GM10847 (cell line): ENCODE data around the gene SPOCD1.

Experiments
- POLR2A ChIP-seq: IDR thresholded peaks from 2 replicates; pipeline ENCODE4 v1.6.1; 2011; ENCODE audit not compliant: insufficient read length; ENCODE audit errors: extremely low read depth

Gene SPOCD1

DNA sequence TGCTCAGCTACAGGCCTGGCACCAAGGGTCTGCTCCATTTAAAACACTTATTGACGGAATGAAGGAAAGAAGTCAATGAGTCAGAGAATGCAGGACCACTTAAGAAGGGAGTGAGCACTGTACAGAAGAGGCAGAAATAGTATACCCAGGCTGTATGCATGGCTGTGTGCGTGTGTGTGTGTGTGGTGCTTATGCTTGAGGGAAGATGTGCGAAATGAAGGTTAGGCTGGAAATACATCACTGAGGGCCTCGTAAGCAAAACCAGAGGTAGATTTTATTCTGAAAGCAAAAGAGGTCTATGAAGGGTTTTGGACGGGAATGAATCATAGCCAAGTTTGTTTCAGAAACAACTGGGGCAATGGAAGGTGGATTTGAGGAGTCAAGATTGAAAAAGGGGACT, 42.0 kb downstream of the SPOCD1 start:
- TF ChIP-seq POLR2A, result no peak

DNA sequence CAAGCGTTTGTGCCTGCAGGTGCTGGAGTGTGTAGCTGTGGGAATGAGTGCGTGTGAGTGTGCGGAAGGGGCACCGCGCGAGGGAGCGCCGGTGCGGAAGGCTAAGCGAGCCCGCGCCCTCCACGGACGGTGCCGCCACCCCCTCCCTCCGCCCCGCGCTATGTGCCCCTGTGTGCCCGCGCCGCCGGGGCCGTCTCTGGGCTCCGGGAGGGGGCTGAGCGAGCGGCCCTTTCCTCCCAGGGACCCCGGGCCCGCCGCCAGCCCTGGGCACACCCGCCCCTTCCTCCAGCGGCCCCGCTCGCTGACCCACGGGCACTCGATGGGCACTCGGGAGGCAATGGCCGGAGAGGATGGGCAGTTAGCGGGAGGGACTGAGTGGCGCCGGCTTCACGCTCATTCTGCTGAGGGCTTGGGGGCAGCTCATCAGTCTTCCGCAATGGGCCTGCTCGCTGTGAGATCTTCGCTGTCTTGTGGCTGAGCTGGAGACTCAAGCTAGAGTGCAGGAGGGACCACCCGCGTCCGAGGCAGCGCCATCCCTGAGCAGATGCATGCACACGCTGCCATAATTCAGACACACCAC, 43.1 kb downstream of the SPOCD1 start:
- TF ChIP-seq POLR2A, result no peak

DNA sequence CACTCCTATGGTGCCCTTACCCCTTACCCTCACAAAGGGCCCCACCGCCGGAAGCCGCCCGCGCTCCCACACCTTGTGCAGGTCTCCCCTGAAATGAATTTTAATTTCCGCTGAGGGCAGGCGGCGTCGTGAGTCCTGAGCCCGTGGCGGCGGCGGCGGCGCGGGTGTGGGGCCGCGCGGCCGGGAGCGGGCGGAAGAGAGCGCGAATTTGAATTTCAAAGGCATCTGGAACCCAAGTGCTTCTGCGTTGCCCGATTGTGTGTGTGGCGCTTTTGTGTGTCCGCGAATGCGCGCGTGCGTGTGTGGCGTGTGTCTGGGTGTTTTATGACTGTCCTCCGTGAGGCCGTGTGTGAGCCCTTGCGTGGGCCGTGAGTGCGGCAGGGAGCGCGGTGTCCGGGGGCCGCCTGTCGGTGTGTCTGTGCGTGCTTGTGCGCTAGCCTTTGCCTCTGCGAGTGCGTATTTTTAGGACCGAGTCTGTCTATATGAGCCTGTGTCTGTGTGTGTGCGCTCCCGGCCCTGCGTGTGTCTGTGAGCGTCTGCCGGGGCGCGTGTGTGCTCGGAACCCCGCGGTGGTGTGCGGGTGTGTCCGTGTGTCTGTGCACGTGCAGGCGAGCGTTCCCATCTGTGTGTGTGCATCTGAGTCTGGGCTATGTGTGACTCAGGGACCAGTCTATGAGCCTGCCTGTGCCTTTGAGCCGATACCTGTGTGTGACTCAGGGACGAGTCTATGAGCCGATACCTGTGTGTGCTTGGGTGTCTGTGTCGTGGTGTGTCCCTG, 43.7 kb downstream of the SPOCD1 start:
- TF ChIP-seq POLR2A, result no peak

DNA sequence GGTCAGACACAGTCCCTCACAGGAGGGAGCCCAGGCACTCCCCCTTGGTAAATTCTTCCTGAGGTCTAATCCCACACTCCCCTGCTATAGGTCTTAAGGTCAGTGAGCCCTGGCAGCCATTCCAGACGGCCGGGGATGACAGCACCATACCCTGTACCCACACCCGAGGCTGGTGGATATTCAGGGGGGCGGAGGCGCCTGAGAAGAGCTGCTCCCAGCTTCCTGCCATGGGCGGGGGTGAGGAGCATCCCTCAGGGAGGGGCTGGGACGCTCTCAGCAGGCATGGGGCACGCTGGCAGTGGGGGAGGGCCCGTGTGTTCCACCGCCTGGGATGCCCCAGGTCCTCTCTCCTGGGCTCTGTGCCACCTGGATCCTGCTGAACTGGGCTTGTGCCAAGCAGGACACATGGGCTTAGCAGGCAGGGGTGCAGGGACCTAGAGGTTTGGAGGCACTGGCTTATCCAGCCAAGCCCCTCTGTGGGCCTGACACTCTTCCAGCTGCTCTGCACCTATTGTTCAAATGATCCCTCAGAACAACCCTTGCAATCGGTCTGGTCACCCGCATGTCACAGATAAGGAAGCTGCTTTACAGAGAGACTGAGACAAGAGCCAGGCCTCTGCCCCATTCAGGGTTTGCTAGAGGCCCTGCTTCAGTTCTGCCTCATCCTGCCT, 46.0 kb downstream of the SPOCD1 start:
- no peak for TF ChIP-seq POLR2A

DNA sequence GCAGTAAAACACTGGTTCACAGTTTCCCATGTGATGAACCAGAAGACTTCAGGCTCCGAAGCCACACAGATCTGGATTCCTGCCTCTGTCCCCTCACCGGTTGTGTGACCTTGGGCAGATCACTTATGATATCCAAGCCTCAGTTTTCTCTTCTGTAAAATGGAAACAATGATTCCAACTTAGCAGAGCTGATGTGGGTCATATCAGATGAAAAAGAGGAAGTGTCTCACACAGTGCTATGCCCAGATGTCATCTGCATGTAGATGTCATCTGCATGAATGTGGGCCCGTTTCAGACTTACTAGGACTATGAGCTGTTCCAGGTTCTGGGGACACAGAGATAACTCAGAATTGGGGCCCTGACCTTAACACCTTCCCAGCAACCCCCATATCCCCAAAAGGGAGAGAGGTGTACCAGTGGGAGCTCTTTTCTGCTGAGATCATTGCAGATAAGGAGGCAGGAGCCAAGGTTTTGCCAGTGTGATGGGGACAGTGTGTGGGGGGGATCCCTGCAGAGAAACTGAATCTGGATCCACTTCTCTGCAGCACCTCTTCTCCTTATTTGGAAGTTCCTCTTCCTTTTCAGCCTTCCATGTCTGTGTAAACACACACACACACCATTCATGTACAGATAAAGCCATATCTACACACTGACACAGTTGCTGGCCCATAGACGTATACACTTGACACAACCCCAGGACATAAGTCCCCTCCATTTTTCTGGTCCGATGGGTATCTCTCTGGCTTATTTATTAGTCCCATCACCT, 46.7 kb downstream of the SPOCD1 start:
- no peak for TF ChIP-seq POLR2A

DNA sequence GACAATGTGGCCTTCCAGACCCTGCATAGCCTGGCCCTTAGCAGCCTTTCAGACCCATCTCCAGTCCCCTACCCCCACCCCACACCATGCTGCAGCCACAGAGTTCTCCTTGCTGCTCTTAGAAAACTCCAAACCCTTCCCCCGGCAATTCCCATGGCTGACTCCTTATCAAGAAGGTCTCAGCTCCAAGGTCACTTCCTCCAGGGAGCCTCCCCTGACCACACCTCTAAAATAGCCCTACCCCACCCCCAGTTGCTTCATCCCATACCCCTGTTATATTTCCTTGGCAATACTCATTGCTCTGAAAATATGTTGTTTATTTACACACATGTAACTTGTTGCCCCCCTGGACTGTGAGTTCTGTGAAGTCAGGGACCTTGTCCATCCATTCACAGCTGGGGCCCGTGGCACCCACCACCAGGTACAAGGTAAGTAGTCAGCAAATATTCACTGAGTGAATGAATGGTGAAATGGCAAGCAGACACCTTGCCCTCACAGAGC, 47.4 kb downstream of the SPOCD1 start:
- no peak for TF ChIP-seq POLR2A

DNA sequence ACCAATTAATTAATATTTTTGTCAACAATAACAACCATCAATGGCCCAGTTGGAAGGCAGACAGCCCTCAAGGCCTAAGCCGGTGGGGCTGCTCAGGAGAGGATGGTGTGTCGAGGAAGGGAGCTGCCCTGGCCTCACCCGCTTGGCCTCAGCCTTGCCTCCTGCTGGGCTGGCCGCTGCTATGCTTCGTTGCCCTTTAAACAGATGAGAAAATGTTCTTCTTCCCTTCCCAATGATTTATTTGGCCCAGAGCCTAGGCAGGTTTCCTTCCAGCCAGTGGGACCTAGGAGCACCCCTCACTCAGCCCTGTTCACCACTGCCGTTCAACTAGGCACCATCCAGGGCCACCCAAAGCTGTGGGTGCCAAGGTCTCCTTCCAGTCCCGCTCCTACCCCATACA, 48.6 kb downstream of the SPOCD1 start:
- no peak for TF ChIP-seq POLR2A

DNA sequence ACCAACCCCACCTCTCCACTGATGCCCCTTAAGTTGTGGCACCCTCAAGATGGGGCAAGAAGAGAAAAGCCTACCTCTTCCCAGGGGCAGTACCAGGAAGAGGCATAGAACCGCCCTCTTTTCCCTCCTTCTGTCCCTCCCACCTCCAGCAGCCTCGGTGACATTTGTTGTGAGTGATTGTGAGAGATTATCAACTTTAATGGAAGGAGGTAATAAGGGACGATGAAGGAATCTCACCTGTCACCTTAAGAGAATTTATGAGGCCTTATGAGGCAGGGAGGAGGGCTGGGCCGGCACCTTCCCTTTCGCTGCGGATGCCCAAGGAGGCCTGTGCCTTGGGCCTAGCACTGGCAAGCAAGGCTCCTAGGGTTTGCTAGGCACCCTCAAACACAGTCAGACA, 50.3 kb downstream of the SPOCD1 start:
- no peak for TF ChIP-seq POLR2A

DNA sequence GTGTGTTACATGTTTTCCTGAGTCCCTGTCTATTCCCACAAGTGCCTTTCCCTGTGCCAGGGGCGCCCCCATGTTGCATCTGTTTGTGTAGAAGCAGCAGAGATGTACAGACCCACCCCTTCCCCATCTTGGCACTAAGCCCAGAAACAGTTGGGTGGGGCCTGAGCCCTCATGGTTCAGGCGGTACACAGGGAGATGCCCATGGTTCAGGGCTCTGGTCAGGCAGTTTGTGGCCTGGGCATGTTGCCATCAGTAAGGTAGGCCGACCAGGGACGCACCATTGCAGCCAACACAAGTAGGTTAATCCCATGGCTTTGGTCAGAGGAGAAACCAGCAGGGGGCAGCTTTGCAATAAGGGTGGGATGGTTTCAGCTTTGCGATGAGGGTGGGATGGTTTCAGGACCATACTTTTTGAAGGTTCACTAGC, 50.8 kb downstream of the SPOCD1 start:
- TF ChIP-seq POLR2A, result no peak

DNA sequence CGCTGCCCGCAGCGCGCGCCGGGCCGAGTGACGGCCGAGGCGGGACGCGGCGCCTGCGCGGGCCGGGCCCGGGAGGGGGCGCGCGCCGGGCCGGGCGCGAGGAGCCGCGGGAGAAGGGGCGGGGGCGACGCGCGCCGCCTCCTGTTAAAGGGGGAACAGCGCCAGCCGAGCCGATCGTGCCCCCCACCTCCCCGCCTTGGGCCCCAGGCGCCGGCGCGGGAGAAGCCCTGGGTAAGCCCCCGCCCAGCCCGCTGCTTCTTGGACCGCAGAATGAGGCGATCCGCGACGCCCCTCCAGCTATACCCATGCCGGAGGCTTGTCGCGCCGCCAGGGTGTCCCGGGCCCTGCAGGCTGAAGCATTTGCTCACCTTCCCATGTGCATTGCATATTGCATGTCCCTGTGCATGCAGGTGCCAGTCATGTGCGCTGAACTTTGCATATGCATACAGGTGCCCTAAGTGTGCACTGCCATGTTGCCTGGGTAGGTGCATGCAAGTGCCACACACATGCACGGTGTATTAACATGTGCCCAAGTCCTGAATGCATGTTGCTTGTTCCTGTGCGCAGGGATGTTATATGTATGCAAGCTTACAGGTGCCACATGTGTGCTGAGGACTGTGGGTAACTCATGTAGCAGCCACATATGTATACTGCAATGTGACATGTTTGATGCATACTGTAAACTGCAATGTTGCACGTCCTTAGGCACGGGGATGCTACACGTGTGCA, 51.3 kb downstream of the SPOCD1 start, which contains the start of gene ADGRB2:
TSS of gene ADGRB2 (minus strand) at position 29 of the 729 bp plus-strand sequence. CDS start 7,119 bp downstream, outside the sequence.
- no peak for TF ChIP-seq POLR2A

DNA sequence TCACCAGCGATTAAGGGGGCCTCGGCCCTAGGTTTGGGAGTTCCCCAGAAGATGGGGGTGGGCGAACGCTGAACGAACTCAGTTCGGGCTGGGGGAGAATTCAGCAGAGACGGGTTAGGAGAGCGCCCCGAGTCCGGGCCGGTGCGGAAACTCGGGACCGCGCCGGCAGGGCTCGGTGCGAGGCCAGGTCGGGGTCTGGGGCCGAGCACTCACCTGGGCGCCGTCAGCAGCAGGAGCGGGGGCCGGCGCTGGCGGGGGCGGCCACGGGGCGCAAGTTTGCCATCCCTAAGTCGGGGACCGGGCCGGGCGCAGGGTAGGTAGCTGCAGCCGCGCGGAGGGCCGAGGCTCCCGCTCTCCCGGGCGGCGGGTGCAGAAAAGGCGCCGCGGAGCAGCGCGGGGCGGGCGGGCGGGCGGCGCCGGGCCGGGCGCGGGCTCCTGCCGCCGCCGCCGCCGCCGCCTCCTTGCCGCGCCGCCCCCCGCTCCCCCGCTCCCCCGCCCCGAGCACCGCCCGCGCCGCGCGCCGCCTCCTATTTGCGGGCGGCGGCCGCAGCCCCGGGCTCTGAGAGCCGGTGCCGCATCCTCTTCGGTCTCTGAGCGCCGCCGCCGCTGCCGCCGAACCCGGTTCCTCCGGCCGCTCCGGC, 52.0 kb downstream of the SPOCD1 start:
- TF ChIP-seq POLR2A, result no peak

DNA sequence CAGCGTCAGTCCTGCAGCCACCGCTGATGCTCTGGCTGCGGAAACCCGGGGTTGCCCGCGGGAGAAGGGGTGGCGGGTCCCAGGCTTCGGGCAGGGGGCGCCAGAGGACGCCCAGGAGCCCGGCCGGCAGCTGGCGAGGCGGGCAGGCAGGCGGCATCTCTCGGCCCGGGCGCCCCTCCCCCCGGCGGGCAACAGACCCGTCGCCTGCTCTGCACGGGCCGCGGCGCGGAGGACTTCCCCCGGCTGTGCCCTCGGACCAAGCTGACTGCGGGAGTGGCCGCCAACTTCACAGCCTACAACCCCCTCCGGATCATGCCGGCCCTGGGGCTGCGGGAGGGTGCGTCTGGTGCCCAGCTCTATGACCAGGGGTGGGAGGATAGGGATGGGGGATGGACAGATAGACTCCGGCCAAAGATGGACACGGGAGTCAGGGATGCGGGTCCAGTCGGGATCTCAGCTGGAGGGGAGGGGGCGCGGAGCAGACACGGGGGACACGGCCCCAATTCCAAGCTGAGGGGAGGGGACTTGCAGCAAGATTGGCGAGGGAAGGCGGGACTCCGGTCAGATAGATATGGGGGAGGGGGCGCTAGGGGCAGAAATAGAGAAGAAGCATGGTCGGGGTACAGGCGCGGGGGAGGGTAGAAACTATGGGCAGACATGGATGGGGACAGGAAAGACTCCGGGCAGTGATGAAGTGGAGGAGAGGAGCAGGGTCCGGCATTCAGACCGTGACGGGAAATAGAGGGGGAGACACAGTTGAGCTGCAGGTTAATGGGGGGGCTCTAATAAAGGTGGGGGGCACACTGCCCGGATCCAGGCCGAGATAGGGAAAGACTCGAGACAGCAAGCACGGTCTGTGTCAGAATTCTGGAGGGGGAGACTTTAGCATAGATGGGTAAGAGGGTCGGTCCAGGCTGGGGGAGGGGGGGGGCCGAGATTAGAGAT, 52.8 kb downstream of the SPOCD1 start:
- TF ChIP-seq POLR2A, result no peak

DNA sequence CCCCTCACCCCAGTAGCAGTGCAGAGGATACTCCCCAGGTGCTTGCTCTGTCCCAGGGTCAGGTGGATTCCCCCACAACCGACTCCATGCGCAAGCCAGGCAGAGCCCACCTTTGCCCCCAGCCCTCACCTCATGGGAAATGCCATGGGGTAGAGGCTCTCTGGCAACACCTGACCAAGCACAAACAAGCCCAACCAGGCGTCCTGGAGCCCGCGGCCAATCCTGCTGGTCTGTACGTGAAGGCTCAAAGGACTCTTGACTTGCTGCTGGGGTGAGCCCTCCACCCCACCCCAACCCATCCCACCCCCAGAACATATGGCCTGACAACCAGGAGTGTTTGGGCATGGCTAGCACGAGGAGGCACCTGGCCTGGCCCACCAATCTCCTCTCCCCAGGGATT, 53.5 kb downstream of the SPOCD1 start:
- TF ChIP-seq POLR2A, result no peak
